WTC11 (cell line): ENCODE data around the gene KIAA0232.

Experiments used
- CBFB ChIP-seq: sonication (generic); formaldehyde crosslinking; IDR thresholded peaks from 2 replicates; pipeline ENCODE4 v1.8.1; 2022; ENCODE audit warnings: mild to moderate bottlenecking, low read depth, missing genetic modification reagents
- CTCF ChIP-seq: fragments of 200-600 bp; IDR thresholded peaks from 2 replicates; pipeline ENCODE4 v1.8.0; 2022; ENCODE audit warnings: antibody characterized with exemption
- ZNF121 ChIP-seq: sonication (generic); formaldehyde crosslinking; IDR thresholded peaks from 2 replicates; pipeline ENCODE4 v1.8.0; 2023; ENCODE audit warnings: missing genetic modification reagents
- ZNF138 ChIP-seq: sonication (generic); formaldehyde crosslinking; conservative IDR thresholded peaks from 2 replicates; pipeline ENCODE4 v1.8.1; 2022; ENCODE audit warnings: mild to moderate bottlenecking, moderate library complexity, missing genetic modification reagents
- TF ChIP-seq, protein P1 (sequence below): sonication (generic); formaldehyde crosslinking; IDR thresholded peaks from 2 replicates; pipeline ENCODE4 v1.8.0; 2022; ENCODE audit warnings: mild to moderate bottlenecking, missing genetic modification reagents

GRCh38 chr4:6840062-6840976 lies 57.8 kb downstream of the KIAA0232 start:
- TF ChIP-seq CTCF: no peak
- TF ChIP-seq CBFB (CRISPR knock-in tag): no peak
- TF ChIP-seq ZNF121 (CRISPR knock-in tag): no peak
- TF ChIP-seq, protein P1, sequence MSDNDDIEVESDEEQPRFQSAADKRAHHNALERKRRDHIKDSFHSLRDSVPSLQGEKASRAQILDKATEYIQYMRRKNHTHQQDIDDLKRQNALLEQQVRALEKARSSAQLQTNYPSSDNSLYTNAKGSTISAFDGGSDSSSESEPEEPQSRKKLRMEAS (CRISPR knock-in tag): no peak
- TF ChIP-seq ZNF138 (CRISPR knock-in tag): no peak
